Measurements from ENCODE around the gene IGF1. TPM values are rescaled to one million over a fixed set of nuclear protein-coding genes. Genes with fewer than 3 reads are reported as not detected.
"Not testable (repeated sequence)": the region's sequence is repeated elsewhere in the genome, so short reads cannot be mapped to it uniquely, and the experiment has no call there.

The IGF1 gene
- total RNA-seq, 6 experiments from 2014 or later, result 0.34 to 0.81 (median 0.51) TPM; not detected in 2

- no peaks in the 10 kb centered on the region for H3K4me1 Mint-ChIP-seq (ENCODE audit: low read depth)
These were observed 115.7 kb downstream of the IGF1 start for GRCh38 chr12:102364709-102365108.

DNA sequence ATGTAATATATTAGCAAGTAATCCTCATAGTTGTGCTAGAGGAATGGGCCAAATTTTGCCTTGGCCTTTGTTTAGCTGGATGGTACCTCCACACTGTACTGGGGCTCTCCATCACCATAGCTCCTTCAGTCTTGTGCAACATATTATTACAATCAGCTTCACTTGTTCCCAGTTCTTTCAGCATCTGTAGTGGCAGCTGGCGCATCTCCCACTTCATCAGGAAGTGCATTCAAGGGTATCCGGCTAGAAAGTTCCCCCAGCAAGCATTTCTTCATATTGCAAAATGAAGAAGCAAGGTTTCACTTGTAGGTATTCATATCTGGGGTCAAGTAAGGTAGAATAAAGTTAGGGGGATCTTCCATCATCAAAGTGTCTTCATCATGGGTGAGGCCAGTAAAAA lies 123.7 kb downstream of the IGF1 start:
- no peak for DNase-seq
- Mint-ChIP-seq H3K4me3 (no peak overlapping the region), H3K9me3 (peaks cover 17% of the 10 kb centered on the region), H3K4me1 (ENCODE audit: low read depth) (no peaks in the 10 kb centered on the region), H3K27me3 (ENCODE audit: insufficient read depth) (peaks cover 3% of the 10 kb centered on the region; the same call in 1 of the 2 replicates), H3K36me3 (ENCODE audit: low read depth) (no peaks in the 10 kb centered on the region), H3K27ac (no peak overlapping the region)
- TF ChIP-seq CTCF (IDR thresholded peaks at IDR 0.05), result no peak

More at GRCh38 chr12:102364709-102365108, 115.7 kb downstream of the IGF1 start:
- peaks cover 4% of the 10 kb centered on the region; the same call in 1 of the 2 replicates for H3K9me3 Mint-ChIP-seq
- no peaks in the 10 kb centered on the region for H3K36me3 Mint-ChIP-seq (ENCODE audit: low read depth)
- DNase-seq, result no peak
- H3K4me3 Mint-ChIP-seq, result no peak overlapping the region
- H3K27ac Mint-ChIP-seq, result no peak overlapping the region
- no peak for TF ChIP-seq CTCF (IDR thresholded peaks at IDR 0.05)
- peaks cover 3% of the 10 kb centered on the region; the same call in 1 of the 2 replicates for H3K27me3 Mint-ChIP-seq (ENCODE audit: insufficient read depth)

- peaks cover 17% of the 10 kb centered on the region for H3K9me3 Mint-ChIP-seq
- not testable (repeated sequence) for H3K27me3 Mint-ChIP-seq (ENCODE audit: insufficient read depth); DNase-seq; H3K4me3 Mint-ChIP-seq; H3K27ac Mint-ChIP-seq; H3K4me1 Mint-ChIP-seq (ENCODE audit: low read depth); H3K36me3 Mint-ChIP-seq (ENCODE audit: low read depth)
These were observed 126.1 kb downstream of the IGF1 start for GRCh38 chr12:102354281-102354680.

- no peaks in the 10 kb centered on the region for H3K36me3 Mint-ChIP-seq (ENCODE audit: low read depth)
- no peak for TF ChIP-seq CTCF (IDR thresholded peaks at IDR 0.05)
- H3K27ac Mint-ChIP-seq, result no peak overlapping the region
- H3K9me3 Mint-ChIP-seq, result peaks cover 17% of the 10 kb centered on the region
- no peak for DNase-seq
- no peak overlapping the region for H3K4me3 Mint-ChIP-seq
- H3K27me3 Mint-ChIP-seq (ENCODE audit: insufficient read depth), result no peaks in the 10 kb centered on the region
- no peaks in the 10 kb centered on the region for H3K4me1 Mint-ChIP-seq (ENCODE audit: low read depth)
These were observed 129.0 kb downstream of the IGF1 start for GRCh38 chr12:102351322-102351721.

DNA sequence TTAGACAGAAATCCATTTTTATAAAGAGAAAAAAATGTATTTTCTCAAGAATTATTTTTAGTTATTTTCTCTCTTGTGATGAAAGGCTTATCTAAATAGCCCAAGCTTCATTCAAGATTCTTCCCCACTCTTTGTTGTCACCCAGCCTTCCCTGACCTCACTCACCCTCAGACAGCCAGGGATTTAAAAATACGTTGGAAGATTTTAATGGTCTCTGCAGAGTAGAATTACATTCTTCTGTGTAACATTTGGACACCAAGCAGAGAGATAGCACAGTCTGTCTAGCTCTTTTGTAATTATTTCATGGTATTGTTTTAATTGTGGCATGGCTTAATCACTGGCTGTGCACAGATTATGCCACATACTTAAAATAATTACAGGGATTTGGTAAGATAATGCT lies 130.3 kb downstream of the IGF1 start:
- no peak for TF ChIP-seq CTCF (IDR thresholded peaks at IDR 0.05)
- H3K27ac Mint-ChIP-seq, result no peak overlapping the region
- H3K36me3 Mint-ChIP-seq (ENCODE audit: low read depth), result no peaks in the 10 kb centered on the region

DNA sequence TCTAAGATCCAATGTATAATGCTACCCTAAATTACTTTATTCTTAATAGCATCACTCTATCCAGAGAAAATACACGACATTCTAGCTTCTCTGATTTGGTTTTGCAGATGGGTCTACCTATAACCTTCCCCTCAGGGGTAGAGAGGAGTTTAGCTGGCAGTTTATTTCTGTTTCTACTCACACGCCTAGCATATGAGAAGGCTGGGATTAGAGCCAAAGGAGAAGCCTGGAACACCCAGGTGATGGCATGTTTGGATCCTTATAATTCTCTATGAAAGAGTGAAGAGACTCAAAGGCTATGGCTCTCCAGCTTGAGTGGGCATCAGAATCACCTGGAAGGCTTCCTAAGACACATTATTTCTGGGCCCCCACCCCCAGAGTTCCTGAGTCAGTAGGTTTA lies 131.3 kb downstream of the IGF1 start:
- Mint-ChIP-seq H3K4me3 (no peak overlapping the region), H3K4me1 (ENCODE audit: low read depth) (no peaks in the 10 kb centered on the region; the same call in 1 of the 2 replicates), H3K27ac (no peak overlapping the region), H3K9me3 (peaks cover 10% of the 10 kb centered on the region; the same call in 1 of the 2 replicates), H3K36me3 (ENCODE audit: low read depth) (no peaks in the 10 kb centered on the region), H3K27me3 (ENCODE audit: insufficient read depth) (no peaks in the 10 kb centered on the region)
- no peak for DNase-seq
- TF ChIP-seq CTCF (IDR thresholded peaks at IDR 0.05), result no peak

More for the DNA sequence above, 130.3 kb downstream of the IGF1 start:
- H3K4me3 Mint-ChIP-seq, result no peak overlapping the region
- peaks cover 14% of the 10 kb centered on the region for H3K9me3 Mint-ChIP-seq
- no peak for DNase-seq
- H3K4me1 Mint-ChIP-seq (ENCODE audit: low read depth), result no peaks in the 10 kb centered on the region
- H3K27me3 Mint-ChIP-seq (ENCODE audit: insufficient read depth), result no peaks in the 10 kb centered on the region

Data from HFFc6 (cell line).